T1000 (cell line): Measurements from ENCODE around the gene ARMC9.
A peak's percentile ranks its signal among the peaks of the same experiment; 100 is the strongest.
"Not testable (repeated sequence)": the region's sequence is repeated elsewhere in the genome, so short reads cannot be mapped to it uniquely, and the experiment has no call there.

ENCODE experiments used
- DNase-seq: peaks from one replicate; lab custom pipeline; 2025; ENCODE audit warnings: mixed read lengths; lab: John Stamatoyannopoulos, UW

Gene ARMC9

DNA sequence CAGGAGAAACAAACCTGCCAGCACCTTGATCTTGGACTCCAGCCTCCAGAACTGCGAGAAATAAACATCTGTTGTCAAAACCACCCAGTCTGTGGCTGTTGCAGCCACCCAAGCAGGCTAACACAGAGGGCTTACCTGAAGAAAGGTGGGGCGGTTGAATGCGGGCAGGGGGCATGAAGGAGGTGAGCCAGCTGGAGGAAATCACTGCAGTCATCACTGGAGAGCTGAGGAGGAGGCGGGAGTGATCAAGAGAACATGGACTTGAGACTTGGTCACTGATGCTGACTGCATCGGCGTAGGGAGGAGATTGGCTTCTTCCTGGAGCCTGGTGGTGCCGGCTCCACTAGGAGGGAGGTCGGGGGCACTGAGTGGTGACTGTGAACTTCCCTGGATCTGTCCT, 14.6 kb upstream of the ARMC9 start:
- DNase-seq, result no peak

DNA sequence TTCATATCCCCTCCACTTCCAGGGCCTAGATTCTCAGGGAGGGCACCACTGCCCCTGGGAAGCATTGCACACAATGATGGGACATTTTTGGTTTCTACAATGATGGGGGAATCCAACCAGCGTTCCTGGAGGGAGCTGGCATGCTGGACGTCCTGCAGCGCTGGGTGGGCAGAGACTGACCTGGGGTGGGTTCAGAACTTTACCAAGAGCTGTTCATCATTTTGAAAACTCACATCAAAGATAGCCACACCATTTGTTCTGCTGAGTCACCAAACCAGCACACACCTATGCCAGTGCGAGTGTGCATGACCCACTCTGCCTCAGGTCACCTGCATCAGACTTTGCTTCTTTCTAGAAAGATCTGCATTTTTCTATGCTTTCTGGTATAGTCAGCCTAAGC, 14.1 kb upstream of the ARMC9 start:
- no peak for DNase-seq

GRCh38 chr2:231185050-231185725, 13.2 kb upstream of the ARMC9 start:
- no peak for DNase-seq

DNA sequence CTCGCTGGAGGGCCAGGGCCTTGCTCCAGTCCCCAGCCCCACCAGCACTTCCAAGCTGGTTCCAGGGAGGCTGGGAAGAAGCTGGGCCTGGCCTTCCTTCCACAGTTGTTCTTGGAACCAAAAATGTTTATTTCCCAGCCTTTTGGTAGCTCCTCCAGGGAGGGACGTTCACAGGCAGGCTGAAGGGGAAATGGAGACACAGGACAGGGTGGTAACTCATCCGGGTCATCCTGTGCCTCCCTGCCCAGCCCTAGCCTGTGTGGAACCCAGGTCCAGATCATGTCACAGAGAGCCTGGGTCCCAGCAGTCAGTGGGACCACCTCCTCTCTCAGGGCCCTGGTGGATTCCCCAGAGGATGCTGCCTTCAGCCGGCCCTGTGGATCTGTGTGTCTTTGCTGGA, 12.5 kb upstream of the ARMC9 start:
- DNase-seq, result no peak

- DNase-seq, result no peak
Measured at GRCh38 chr2:231186325-231186724, 12.1 kb upstream of the ARMC9 start.

- DNase-seq, result no peak
Measured at GRCh38 chr2:231187736-231188505, 10.5 kb upstream of the ARMC9 start.

GRCh38 chr2:231188506-231189170, 9.8 kb upstream of the ARMC9 start:
- DNase-seq, result no peak

GRCh38 chr2:231189171-231189530, 9.3 kb upstream of the ARMC9 start:
- DNase-seq, result no peak

- DNase-seq, result no peak
Measured at GRCh38 chr2:231189571-231190495, 8.6 kb upstream of the ARMC9 start.

- no peak for DNase-seq
Measured at GRCh38 chr2:231190531-231191197, 7.8 kb upstream of the ARMC9 start.

GRCh38 chr2:231191896-231192872, 6.2 kb upstream of the ARMC9 start:
- no peak for DNase-seq

- DNase-seq, result no peak
Measured at GRCh38 chr2:231193216-231193615, 5.2 kb upstream of the ARMC9 start.

GRCh38 chr2:231196592-231196991, 1.8 kb upstream of the ARMC9 start:
- no peak for DNase-seq

DNA sequence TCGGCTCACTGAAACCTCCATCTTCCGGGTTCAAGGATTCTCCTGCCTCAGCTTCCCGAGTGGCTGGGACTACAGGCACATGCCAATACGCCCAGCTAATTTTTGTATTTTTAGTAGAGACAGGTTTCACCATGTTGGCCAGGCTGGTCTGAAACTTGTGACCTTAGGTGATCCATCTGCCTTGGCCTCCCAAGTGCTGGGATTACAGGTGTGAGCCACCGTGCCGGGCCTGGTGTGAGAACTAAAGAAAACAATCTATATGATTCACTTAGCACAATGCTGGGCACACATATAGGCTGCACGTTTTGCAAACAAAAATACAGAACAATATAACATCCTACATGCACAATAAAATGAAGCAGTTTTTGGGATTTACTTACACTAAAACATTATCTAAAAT, 1.2 kb upstream of the ARMC9 start:
- not testable (repeated sequence) for DNase-seq

GRCh38 chr2:231197706-231198290, 633 bp upstream of the ARMC9 start:
- no peak for DNase-seq

DNA sequence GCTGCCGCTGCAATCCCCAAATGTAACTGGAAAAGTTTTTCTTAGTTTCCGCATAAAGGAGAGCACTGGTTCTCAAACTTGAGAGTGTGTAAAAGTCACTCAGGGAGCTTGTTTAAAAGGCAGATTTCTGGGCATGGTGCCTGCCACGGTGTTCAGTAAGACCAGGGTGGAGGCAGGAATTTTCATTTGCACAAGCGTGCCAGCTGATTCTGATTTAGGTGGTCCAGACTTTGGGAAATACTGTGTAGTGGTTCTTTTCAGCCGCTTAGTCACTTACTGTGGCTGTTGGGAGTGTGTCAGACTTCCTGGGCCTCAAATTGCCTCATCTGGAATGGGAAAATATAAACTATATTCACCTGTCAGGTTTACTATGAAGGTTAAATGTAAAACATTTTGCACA, 788 bp downstream of the ARMC9 start:
- DNase-seq, result no peak

DNA sequence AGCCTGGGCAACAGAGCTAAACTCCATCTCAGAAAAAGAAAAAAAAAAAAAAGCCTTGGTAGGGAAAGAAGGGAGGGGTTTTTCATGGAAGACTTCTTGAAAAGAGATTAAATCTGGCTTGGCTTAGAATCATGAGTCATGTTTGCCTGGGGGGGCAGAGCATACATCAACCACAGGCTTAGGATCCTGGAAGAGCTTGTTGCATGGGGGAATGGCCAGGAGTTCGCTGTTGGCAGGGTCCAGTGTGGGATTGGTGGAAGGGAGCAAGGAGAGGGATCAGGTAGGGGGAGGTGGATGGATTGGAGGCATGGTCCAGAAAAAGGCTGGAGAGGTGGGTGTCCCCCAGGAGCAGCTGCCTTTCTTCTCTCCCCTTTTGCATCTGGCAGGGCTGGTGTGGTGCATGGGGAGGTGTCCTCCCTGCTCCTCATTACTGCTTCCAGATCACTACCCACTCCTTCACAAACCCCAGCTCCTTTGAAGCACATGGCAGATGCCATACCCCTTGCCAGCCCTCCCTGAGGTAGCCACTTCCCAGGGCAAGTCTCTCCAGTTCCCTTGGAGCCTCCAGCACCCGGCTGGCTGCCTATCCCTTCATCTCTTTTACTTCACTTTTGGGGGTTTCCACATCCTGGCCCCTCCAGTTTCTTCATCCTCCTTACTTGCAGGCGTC, 2.5 kb downstream of the ARMC9 start:
- peak; percentile 17 for DNase-seq

DNA sequence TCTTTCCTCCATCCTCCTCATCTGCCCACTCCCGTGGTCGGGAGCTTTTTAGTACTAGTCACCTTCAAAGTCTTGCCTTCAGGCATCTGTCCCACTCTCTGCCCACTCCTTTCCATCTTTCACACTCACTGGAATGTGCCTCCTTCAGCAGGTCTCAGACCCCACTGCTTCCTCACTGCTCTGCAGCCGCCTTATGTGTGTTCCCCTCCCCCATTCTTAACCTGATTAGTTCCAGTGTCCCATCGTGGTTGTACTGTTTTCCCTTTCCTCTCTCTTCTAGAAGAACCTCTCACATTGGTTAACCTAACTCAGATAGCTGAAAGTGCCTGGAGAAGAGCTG, 3.0 kb downstream of the ARMC9 start:
- DNase-seq, result no peak

GRCh38 chr2:231203087-231203486, 4.7 kb downstream of the ARMC9 start:
- DNase-seq, result no peak

GRCh38 chr2:231204146-231204545, 5.7 kb downstream of the ARMC9 start:
- DNase-seq, result no peak
